ENCODE data around the gene CBX3. TPM values are rescaled to one million over a fixed set of nuclear protein-coding genes. Genes with fewer than 3 reads are reported as not detected.
"Not testable (repeated sequence)": the region's sequence is repeated elsewhere in the genome, so short reads cannot be mapped to it uniquely, and the experiment has no call there.

The CBX3 gene
- total RNA-seq, 2 donors from 2014 or later: 51.6 to 75.3 TPM

GRCh38 chr7:26238032-26238431 lies 36.5 kb downstream of the CBX3 start:
- 55% methylated on average over 3 of the region's 3 CpGs for whole genome bisulfite sequencing
- no peak for DNase-seq (ENCODE audit: low spot score)
- TF ChIP-seq POLR2A (IDR thresholded peaks at IDR 0.05) (no peak), CTCF (IDR thresholded peaks at IDR 0.05) (no peak), POLR2AphosphoS5 (IDR thresholded peaks at IDR 0.05) (no peak)

GRCh38 chr7:26245150-26245549 lies 43.6 kb downstream of the CBX3 start:
- TF ChIP-seq POLR2AphosphoS5 (IDR thresholded peaks at IDR 0.05) (no peak), POLR2A (IDR thresholded peaks at IDR 0.05) (no peak), CTCF (IDR thresholded peaks at IDR 0.05) (no peak)
- Histone ChIP-seq H3K36me3 (no peaks in the 10 kb centered on the region), H3K9me3 (no peaks in the 10 kb centered on the region), H3K27ac (no peak overlapping the region), H3K27me3 (replicated peaks; ENCODE audit: insufficient read depth) (no peaks in the 10 kb centered on the region), H3K4me1 (replicated peaks) (no peaks in the 10 kb centered on the region), H3K4me3 (no peak overlapping the region)
- no peak for DNase-seq (ENCODE audit: low spot score)
- WGBS: 94% methylated on average over 13 of the region's 13 CpGs
- intact Hi-C loops (cut with DNase I): no loop called here

More at GRCh38 chr7:26238032-26238431, 36.5 kb downstream of the CBX3 start:
- Histone ChIP-seq H3K27ac (no peak overlapping the region), H3K9me3 (no peaks in the 10 kb centered on the region), H3K27me3 (replicated peaks; ENCODE audit: insufficient read depth) (no peaks in the 10 kb centered on the region), H3K4me1 (replicated peaks) (no peaks in the 10 kb centered on the region), H3K4me3 (no peak overlapping the region), H3K36me3 (no peaks in the 10 kb centered on the region)
- intact Hi-C loops (cut with DNase I): no loop called here

- WGBS: 83% methylated on average over 12 of the region's 12 CpGs
- Histone ChIP-seq H3K27ac (no peak overlapping the region), H3K36me3 (no peaks in the 10 kb centered on the region), H3K4me3 (no peak overlapping the region), H3K27me3 (replicated peaks; ENCODE audit: insufficient read depth) (no peaks in the 10 kb centered on the region), H3K9me3 (no peaks in the 10 kb centered on the region), H3K4me1 (replicated peaks) (no peaks in the 10 kb centered on the region)
- intact Hi-C loops (cut with DNase I): no loop called here
- TF ChIP-seq CTCF (IDR thresholded peaks at IDR 0.05) (no peak), POLR2A (IDR thresholded peaks at IDR 0.05) (no peak), POLR2AphosphoS5 (IDR thresholded peaks at IDR 0.05) (no peak)
- no peak for DNase-seq (ENCODE audit: low spot score)
These were observed 48.7 kb downstream of the CBX3 start for GRCh38 chr7:26250239-26250638.

- H3K9me3 ChIP-seq; H3K4me3 ChIP-seq; H3K27ac ChIP-seq; intact Hi-C loops (cut with DNase I); DNase-seq (ENCODE audit: low spot score); H3K27me3 ChIP-seq (replicated peaks; ENCODE audit: insufficient read depth); H3K36me3 ChIP-seq; H3K4me1 ChIP-seq (replicated peaks): not testable (repeated sequence)
- WGBS: 97% methylated on average over 20 of the region's 29 CpGs
These were observed 60.3 kb downstream of the CBX3 start for GRCh38 chr7:26261866-26262265.

Other genes with a start within 250 kb of the CBX3 start
- gene NFE2L3, start 49.5 kb upstream of the CBX3 start, total RNA-seq: 1 to 10 TPM; 2.0 to 4.3 TPM
- gene HNRNPA2B1, start 999 bp upstream of the CBX3 start, total RNA-seq: 100 to 1,000 TPM; 185 to 189 TPM
- gene SNX10, start 90.1 kb downstream of the CBX3 start, total RNA-seq: 1 to 10 TPM; 4.7 to 6.8 TPM

All from prostate gland (tissue), 2 donors.